ENCODE data around the gene STAM. TPM values are rescaled to one million over a fixed set of nuclear protein-coding genes. Genes with fewer than 3 reads are reported as not detected.

STAM gene
- total and polyA plus RNA-seq, 9 of the 15 experiments (the other 6 are each of a cell fraction or from before 2014, with no cell fraction given), result 13.8 to 33.5 (median 26.4) TPM

GRCh38 chr10:17655567-17656146 is 11.7 kb downstream of the STAM start (continued):
- no peak for TF ChIP-seq ZNF551 (CRISPR knock-in tag; IDR thresholded peaks at IDR 0.05)
- TF ChIP-seq SMARCA4 (IDR thresholded peaks at IDR 0.05), result peak; percentile 95
- no peak for TF ChIP-seq ZBTB11 (CRISPR knock-in tag; IDR thresholded peaks at IDR 0.05)
- TF ChIP-seq HINFP (tag; conservative IDR thresholded peaks at IDR 0.05; ENCODE audit: low read depth), result no peak
- TF ChIP-seq ZNF318 (IDR thresholded peaks at IDR 0.05; ENCODE audit: borderline replicate concordance in 1 of 2, low read depth in 1 of 2), result peak in 1 of 2 experiments; percentile 33; a peak in 1 of 4 replicates
- no peak for TF ChIP-seq SMAD3 (CRISPR knock-in tag; conservative IDR thresholded peaks at IDR 0.05)
- no peak for TF ChIP-seq PKNOX1 (IDR thresholded peaks at IDR 0.05)
- TF ChIP-seq SMARCC2 (IDR thresholded peaks at IDR 0.05; ENCODE audit: low read depth), result peak; percentile 88
- TF ChIP-seq ZNF277 (CRISPR knock-in tag; IDR thresholded peaks at IDR 0.05; ENCODE audit: borderline replicate concordance), result no peak
